Parathyroid adenoma (tissue), 2 donors: ENCODE measurements around the gene ZNRF3.
"Not testable (repeated sequence)": the region's sequence is repeated elsewhere in the genome, so short reads cannot be mapped to it uniquely, and the experiment has no call there.

Source experiments
- H2AFZ ChIP-seq: fragments of 300-600 bp; sonication (generic); one replicate; pipeline ENCODE4 v1.7.0; 2017; ENCODE audit warnings: antibody characterized with exemption, mild to moderate bottlenecking
- H3K27ac ChIP-seq: fragments of 300-600 bp; sonication (generic); one replicate; pipeline ENCODE4 v1.7.0; 2017
- H3K27me3 ChIP-seq: fragments of 300-600 bp; sonication (generic); one replicate; pipeline ENCODE4 v1.7.0; 2017; ENCODE audit warnings: low read length; ENCODE audit not compliant: control insufficient read depth, insufficient read depth
- H3K36me3 ChIP-seq: fragments of 300-600 bp; sonication (generic); one replicate; pipeline ENCODE4 v1.7.0; 2017; ENCODE audit warnings: low read length; ENCODE audit not compliant: control insufficient read depth, insufficient read depth
- H3K4me1 ChIP-seq: fragments of 300-600 bp; sonication (generic); one replicate; pipeline ENCODE4 v1.7.0; 2017; ENCODE audit warnings: control low read depth
- H3K4me2 ChIP-seq: fragments of 300-600 bp; sonication (generic); one replicate; pipeline ENCODE4 v1.7.0; 2017; ENCODE audit warnings: low read length
- H3K4me3 ChIP-seq: fragments of 300-600 bp; sonication (generic); one replicate; pipeline ENCODE4 v1.7.0; 2017; ENCODE audit warnings: low read depth, low read length
- H3K79me2 ChIP-seq: fragments of 300-600 bp; sonication (generic); one replicate; pipeline ENCODE4 v1.7.0; 2017; ENCODE audit warnings: control low read depth
- H3K9ac ChIP-seq: fragments of 300-600 bp; sonication (generic); one replicate; pipeline ENCODE4 v1.7.0; 2017; ENCODE audit warnings: mild to moderate bottlenecking
- H3K9me3 ChIP-seq: fragments of 300-600 bp; sonication (generic); one replicate; pipeline ENCODE4 v1.7.0; 2017; ENCODE audit warnings: low read length; ENCODE audit not compliant: control insufficient read depth
- TF ChIP-seq, protein P1 (sequence below): fragments of 300-600 bp; sonication (generic); IDR thresholded peaks from one replicate; pipeline ENCODE4 v1.7.0; 2017; ENCODE audit warnings: antibody characterized with exemption, mild to moderate bottlenecking
- donor health status: primary hyperparathyroidism.

ZNRF3 gene

DNA sequence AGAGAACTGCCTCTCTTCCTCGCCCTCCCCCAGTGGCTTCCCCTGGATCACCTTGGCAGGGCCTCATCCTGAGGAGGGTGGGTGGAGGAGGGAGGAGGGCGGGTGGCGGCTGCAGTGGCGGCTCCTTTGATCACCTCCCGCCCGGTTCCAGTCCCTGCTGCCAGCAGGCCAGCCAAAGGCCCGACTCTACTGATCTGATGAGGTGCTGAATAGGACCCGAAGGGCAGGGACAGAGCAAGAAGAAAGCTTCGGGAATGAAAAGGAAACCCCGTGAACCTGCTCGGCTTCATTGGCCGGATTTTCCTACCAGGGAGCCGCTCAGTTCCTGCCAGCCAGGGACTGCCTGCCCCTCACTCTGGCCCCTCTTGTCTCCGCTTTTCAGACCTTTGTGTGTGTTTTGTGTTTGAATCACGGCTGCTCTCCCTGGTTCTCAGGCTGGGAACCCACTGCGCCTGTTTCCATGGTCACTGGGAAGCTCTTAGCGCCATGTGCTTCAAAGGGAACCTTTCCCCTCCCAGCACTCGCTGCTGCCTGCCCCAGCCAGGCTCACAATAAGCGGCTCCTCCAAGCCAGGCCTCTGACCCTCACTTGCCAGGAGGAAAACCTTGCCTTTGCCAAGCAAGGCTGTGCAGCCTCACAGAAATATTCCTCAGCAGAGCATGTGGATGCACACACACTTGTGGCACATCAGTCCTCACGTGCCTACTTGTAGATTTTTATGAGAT lies 121.4 kb downstream of the ZNRF3 start:
- peaks cover 10% of the 10 kb centered on the region for H3K4me1 ChIP-seq
- H3K4me2 ChIP-seq, result peak overlapping the region; percentile 65
- H3K36me3 ChIP-seq, result no peaks in the 10 kb centered on the region
- peak overlapping the region; percentile 22 for H3K4me3 ChIP-seq
- TF ChIP-seq, protein P1, sequence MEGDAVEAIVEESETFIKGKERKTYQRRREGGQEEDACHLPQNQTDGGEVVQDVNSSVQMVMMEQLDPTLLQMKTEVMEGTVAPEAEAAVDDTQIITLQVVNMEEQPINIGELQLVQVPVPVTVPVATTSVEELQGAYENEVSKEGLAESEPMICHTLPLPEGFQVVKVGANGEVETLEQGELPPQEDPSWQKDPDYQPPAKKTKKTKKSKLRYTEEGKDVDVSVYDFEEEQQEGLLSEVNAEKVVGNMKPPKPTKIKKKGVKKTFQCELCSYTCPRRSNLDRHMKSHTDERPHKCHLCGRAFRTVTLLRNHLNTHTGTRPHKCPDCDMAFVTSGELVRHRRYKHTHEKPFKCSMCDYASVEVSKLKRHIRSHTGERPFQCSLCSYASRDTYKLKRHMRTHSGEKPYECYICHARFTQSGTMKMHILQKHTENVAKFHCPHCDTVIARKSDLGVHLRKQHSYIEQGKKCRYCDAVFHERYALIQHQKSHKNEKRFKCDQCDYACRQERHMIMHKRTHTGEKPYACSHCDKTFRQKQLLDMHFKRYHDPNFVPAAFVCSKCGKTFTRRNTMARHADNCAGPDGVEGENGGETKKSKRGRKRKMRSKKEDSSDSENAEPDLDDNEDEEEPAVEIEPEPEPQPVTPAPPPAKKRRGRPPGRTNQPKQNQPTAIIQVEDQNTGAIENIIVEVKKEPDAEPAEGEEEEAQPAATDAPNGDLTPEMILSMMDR, result no peak
- H3K27ac ChIP-seq, result peak overlapping the region; percentile 81
- no peak overlapping the region for H3K9ac ChIP-seq
- H3K79me2 ChIP-seq, result no peaks in the 10 kb centered on the region
- no peaks in the 10 kb centered on the region for H3K9me3 ChIP-seq
- H2AFZ ChIP-seq, result peak overlapping the region; percentile 69
- H3K27me3 ChIP-seq, result no peaks in the 10 kb centered on the region

DNA sequence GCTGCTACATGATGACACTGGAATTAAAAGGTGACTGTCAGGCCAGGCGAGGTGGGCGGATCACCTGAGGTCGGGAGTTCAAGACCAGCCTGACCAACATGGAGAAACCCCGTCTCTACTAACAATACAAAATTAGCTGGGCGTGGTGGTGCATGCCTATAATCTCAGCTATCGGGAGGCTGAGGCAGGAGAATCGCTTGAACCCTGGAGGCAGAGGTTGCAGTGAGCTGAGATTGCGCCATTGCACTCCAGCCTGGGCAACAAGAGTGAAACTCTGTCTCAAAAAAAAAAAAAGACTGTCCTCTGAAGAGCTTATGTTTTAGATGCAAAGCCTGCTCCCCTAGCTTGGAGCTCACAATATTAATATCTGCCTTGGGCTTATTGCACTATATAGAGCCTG lies 122.4 kb downstream of the ZNRF3 start:
- H3K9me3 ChIP-seq, H3K27ac ChIP-seq, H3K9ac ChIP-seq, H3K79me2 ChIP-seq, H3K4me2 ChIP-seq, H3K36me3 ChIP-seq, H2AFZ ChIP-seq, H3K4me3 ChIP-seq, H3K27me3 ChIP-seq: not testable (repeated sequence)
- H3K4me1 ChIP-seq, result peaks cover 10% of the 10 kb centered on the region

DNA sequence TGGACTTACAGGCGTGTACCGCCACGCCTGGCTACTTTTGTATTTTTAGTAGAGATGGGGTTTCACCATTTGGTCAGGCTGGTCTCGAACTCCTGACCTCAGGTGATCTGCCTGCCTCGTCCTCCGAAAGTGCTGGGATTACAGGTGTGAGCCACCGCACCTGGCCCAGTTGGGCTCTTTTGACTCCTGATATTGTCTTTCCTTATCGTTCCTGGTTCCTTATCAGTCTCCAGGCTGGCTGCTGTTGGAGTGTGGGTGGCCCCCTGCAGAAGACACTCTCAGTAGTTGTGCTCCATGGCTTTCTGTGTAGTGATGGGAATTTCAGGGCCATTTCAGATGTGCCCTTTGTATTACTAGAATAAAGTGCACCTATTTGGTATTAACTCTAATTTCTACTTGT lies 123.0 kb downstream of the ZNRF3 start:
- Histone ChIP-seq H3K4me2 (no peak overlapping the region), H3K27ac (no peak overlapping the region), H3K36me3 (no peaks in the 10 kb centered on the region), H3K4me1 (peaks cover 10% of the 10 kb centered on the region), H2AFZ (no peak overlapping the region), H3K4me3 (no peak overlapping the region), H3K27me3 (no peaks in the 10 kb centered on the region), H3K9me3 (no peaks in the 10 kb centered on the region), H3K79me2 (no peaks in the 10 kb centered on the region), H3K9ac (no peak overlapping the region)
- TF ChIP-seq, protein P1, result no peak

DNA sequence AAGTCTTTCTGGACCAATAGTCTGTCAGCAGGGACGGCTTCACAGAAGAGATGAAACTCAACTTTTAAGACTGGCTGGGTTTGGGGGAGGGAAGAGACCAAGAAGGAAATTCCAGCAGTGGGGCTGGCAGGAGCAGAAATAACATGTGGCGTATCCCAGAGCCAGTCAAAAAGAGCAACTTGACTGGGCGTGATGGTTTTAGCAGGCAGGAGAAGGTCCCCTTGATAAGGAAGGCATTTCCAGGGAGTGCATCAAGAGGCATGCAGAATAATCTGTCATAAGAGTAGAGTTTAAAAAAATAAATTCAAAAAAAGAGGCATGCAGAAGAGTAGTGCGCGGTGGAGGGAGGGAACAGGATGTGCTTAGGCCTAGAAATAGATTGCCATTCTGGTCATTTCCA lies 125.8 kb downstream of the ZNRF3 start:
- H3K4me1 ChIP-seq, result peaks cover 8% of the 10 kb centered on the region
- TF ChIP-seq, protein P1, result no peak
- no peak overlapping the region for H2AFZ ChIP-seq
- no peak overlapping the region for H3K9ac ChIP-seq
- no peaks in the 10 kb centered on the region for H3K79me2 ChIP-seq
- no peak overlapping the region for H3K4me2 ChIP-seq
- H3K27me3 ChIP-seq, result no peaks in the 10 kb centered on the region
- no peaks in the 10 kb centered on the region for H3K9me3 ChIP-seq
- no peaks in the 10 kb centered on the region for H3K36me3 ChIP-seq
- H3K27ac ChIP-seq, result no peak overlapping the region
- H3K4me3 ChIP-seq, result no peak overlapping the region

DNA sequence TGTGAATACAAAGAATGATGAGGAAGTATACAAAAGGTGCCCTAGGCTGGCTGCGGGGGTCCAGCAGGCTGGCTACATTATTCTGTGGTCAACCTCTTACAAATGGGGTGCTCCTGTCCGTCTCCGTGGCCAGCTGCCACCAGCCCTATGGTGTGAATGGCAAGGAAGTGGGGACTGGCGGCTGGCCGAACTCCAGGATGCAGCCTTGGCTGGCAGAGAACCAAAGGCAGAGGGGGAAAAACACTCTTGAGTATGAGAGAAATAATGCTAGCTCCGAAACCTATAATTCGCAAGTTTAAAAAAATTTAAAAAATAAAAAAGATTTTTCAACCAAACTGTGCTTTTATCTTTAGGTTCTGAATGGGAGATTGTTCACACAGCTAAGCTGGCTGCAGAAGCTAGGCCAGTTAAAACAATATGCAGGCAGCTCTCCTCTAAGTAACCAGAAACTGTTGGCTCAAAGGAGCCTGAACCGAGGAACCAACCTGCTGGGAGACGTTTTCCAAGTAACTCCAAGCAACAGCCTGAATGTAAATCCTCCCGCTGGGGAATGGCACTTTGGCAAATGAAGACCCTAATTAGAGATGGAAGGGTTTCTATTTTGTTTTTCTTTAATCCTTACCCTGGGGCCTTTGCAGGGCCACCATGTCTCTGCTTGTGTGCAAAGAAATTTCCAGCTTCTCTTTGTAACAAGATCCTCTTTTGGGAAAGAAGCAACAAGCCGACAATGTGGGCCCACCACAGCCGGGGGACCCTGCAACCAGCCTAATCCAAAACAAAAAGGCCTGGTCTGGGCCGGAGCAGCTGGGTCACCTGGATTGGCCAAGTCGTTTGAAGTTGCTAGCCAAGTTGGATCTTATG lies 128.1 kb downstream of the ZNRF3 start:
- no peaks in the 10 kb centered on the region for H3K9me3 ChIP-seq
- H3K36me3 ChIP-seq, result no peaks in the 10 kb centered on the region
- H3K9ac ChIP-seq, result no peak overlapping the region
- no peak overlapping the region for H3K27ac ChIP-seq
- H3K4me1 ChIP-seq, result no peaks in the 10 kb centered on the region
- TF ChIP-seq, protein P1, result no peak
- no peak overlapping the region for H3K4me3 ChIP-seq
- H3K79me2 ChIP-seq, result no peaks in the 10 kb centered on the region
- no peak overlapping the region for H3K4me2 ChIP-seq
- no peaks in the 10 kb centered on the region for H3K27me3 ChIP-seq
- no peak overlapping the region for H2AFZ ChIP-seq
